GM19239 (cell line): ENCODE data around the gene DPEP2.
"Not testable (repeated sequence)": the region's sequence is repeated elsewhere in the genome, so short reads cannot be mapped to it uniquely, and the experiment has no call there.

Experiments used
- DNase-seq: peaks from one replicate; pipeline ENCODE4 v3.0.0; 2011; ENCODE audit warnings: low spot score; ENCODE audit not compliant: insufficient read length
- FAIRE-seq: peaks from 2 replicates; lab custom pipeline; 2011; peaks lifted over from hg19 to GRCh38; lab: Jason Lieb, UNC

DPEP2 gene, protein sequence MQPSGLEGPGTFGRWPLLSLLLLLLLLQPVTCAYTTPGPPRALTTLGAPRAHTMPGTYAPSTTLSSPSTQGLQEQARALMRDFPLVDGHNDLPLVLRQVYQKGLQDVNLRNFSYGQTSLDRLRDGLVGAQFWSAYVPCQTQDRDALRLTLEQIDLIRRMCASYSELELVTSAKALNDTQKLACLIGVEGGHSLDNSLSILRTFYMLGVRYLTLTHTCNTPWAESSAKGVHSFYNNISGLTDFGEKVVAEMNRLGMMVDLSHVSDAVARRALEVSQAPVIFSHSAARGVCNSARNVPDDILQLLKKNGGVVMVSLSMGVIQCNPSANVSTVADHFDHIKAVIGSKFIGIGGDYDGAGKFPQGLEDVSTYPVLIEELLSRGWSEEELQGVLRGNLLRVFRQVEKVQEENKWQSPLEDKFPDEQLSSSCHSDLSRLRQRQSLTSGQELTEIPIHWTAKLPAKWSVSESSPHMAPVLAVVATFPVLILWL

GRCh38 chr16:67998779-67999688 lies at the start of gene DPEP2:
Gene DPEP2 (minus strand): TSS chr16:67999484. CDS start chr16:67993212, 6,272 bp downstream.
- FAIRE-seq, DNase-seq: not testable (repeated sequence)

- no peak for DNase-seq
- no peak for FAIRE-seq
Observed at GRCh38 chr16:68047987-68048386, 48.7 kb upstream of the DPEP2 start.

DNA sequence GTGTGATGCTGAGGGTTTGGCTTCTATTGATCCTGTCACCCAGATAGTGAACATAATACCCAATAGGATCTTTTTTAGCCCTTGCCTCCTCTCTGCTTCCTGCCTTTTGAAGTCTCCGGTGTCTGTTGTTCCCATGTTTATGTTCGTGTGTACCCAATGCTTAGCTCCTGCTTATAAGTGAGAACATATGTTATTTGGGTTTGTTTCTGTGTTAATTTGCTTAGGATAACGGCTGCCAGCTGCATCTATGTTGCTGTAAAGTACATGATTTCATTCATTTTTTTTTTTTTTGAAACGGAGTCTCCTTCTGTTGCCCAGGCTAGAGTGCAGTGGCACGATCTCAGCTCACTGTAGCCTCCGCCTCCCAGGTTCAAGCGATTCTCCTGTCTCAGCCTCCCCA lies 46.8 kb upstream of the DPEP2 start:
- FAIRE-seq, result no peak
- DNase-seq, result no peak

GRCh38 chr16:68041783-68042182 lies 42.5 kb upstream of the DPEP2 start:
- FAIRE-seq (peak; percentile 39), DNase-seq (no peak)

- peak; percentile 70 for DNase-seq
- FAIRE-seq, result peak; percentile 88
Observed at GRCh38 chr16:68040506-68041288, 41.4 kb upstream of the DPEP2 start.

- DNase-seq (peak; percentile 25), FAIRE-seq (peak; percentile 71)
Observed at GRCh38 chr16:68037841-68038597, 38.7 kb upstream of the DPEP2 start.

GRCh38 chr16:68035227-68035626 lies 35.9 kb upstream of the DPEP2 start:
- DNase-seq (no peak), FAIRE-seq (no peak)

DNA sequence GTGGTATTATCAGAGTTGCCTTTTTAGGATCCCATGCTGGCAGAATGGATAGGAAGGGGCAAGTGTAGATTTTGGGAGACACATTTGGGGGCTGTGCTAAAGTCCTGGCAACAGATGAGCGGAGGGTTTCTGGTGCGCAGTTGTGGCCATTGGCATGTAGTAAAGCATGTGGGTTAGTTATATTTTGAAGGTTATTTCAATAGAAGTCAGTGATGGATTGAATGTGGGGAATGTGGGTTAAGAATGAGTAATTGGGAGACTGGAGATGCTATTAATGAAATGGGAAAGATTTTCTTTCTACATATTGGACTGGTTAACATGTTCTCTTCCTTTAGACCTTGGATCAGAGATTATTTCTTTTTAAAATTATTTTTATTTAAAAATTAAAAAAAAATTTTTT lies 33.8 kb upstream of the DPEP2 start:
- FAIRE-seq (no peak), DNase-seq (no peak)

DNA sequence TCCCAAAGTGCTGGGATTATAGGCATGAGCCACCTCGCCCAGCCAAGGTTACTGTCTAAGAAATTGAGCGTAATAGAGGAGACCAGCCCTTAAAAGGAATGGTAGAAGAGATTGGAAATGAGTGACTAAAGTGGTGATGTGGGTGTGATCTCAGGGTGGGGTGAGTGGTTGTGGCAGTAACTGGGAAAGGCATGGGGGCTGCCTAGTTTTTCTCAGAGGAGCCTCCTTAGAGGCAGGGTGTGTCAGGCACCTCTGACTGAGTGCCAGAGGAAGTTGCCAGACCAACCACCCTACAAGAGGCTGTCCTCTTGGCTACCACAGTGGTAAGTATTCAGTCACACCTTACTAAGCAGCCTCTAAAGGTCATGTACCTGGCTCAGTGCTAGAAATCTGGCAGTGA lies 32.7 kb upstream of the DPEP2 start:
- FAIRE-seq (no peak), DNase-seq (no peak)

DNA sequence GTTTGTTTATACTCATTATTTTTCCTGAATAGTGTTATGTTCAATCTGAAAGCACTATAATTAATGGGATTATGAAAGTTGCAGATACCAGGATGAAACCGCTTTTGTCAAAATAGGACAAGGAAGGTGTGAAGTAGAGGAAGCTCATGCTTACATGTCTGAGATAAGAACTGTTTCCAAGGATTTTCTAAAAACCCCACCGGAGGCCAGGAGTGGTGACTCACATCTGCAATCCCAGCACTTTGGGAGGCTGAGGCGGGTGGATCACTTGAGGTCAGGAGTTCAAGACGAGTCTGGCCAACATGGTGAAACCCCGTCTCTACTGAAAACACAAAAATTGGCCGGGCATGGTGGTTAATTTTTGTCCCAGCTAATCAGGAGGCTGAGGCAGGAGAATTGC lies 30.8 kb upstream of the DPEP2 start:
- not testable (repeated sequence) for DNase-seq, FAIRE-seq

- DNase-seq, result no peak
- no peak for FAIRE-seq
Observed at GRCh38 chr16:68028996-68029395, 29.7 kb upstream of the DPEP2 start.

- FAIRE-seq (peak; percentile 78), DNase-seq (peak; percentile 83)
Observed at GRCh38 chr16:68022728-68023537, 23.6 kb upstream of the DPEP2 start, which contains the start of the genes DDX28 and DUS2. Gene DDX28 (minus strand): TSS chr16:68023232. CDS start chr16:68023202, 30 bp downstream. Gene DUS2 (plus strand): TSS chr16:68023284. CDS start chr16:68038024, 14,740 bp downstream.

GRCh38 chr16:68022278-68022727 lies 23.0 kb upstream of the DPEP2 start:
- FAIRE-seq (no peak), DNase-seq (no peak)

DNA sequence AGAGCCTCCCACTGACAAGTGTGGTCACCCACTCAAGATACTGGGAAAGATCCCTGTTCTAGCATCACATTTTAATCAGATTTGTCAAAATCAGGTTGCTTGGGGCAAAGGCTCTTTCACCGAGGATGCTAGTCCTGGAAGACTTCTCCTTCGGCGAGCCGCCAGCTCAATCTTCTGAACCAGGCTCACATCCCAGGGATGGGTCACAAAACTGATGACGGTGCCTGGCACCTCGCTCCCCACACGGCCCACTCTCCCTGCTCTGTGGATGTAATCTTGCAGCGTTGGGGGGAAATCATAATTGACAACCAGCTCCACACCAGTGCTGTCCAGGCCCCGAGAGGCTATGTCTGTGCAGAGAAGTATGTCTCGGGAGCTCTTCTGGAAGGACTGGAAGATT lies 22.2 kb upstream of the DPEP2 start:
- FAIRE-seq, result no peak

GRCh38 chr16:68019167-68019680 lies 19.9 kb upstream of the DPEP2 start:
- DNase-seq (no peak), FAIRE-seq (no peak)

More for the DNA sequence above, 22.2 kb upstream of the DPEP2 start:
- DNase-seq, result no peak

GRCh38 chr16:68015681-68016080 lies 16.4 kb upstream of the DPEP2 start, which contains the start of gene DPEP2NB:
Gene DPEP2NB (minus strand): TSS chr16:68015911. CDS start chr16:68015770, 141 bp downstream.
- DNase-seq (no peak), FAIRE-seq (no peak)

DNA sequence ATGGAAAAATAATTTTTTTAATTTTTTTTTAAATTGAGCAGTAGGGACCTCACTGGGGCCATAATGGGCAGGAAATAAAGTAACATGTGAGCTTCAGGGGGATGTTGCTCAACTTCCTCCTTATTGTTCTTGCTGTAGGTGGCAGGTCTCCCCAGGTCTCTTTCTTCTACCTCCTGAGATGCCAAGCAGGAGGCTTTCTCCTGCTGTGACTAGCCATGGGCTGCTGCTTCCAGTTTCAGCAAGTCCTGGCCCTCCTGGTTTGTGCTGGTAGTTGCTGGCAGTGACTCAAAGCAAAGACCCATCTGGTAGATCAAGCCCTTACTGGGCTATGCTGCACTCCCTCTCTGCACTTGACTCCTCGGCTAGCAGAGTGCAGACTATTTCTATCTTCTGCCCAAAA lies 14.2 kb upstream of the DPEP2 start:
- FAIRE-seq, result no peak
- no peak for DNase-seq

DNA sequence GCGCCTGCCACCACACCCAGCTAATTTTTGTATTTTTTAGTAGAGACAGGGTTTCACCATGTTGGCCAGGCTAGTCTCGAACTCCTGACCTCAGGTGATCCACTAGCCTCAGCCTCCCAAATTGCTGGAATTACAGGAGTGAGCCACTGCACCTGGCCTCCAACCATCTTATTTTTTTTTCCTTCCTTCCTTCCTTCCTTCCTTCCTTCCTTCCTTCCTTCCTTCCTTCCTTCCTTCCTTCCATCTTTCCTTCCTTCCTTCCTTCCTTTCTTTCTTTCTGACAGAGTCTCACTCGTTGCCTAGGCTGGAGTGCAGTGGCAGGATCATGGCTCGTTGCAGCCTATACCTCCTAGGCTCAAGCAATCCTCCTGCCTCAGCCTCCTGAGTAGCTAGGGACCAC lies 10.6 kb upstream of the DPEP2 start:
- FAIRE-seq, DNase-seq: not testable (repeated sequence)
